Measurements from ENCODE around the gene CES3. TPM values are rescaled to one million over a fixed set of nuclear protein-coding genes. Genes with fewer than 3 reads are reported as not detected.
"Not testable (repeated sequence)": the region's sequence is repeated elsewhere in the genome, so short reads cannot be mapped to it uniquely, and the experiment has no call there.

The CES3 gene
- total RNA-seq, 1 donor from 2014 or later: 0.12 TPM

- no peak for DNase-seq (ENCODE audit: low spot score)
- no peak for TF ChIP-seq CTCF (IDR thresholded peaks at IDR 0.05)
- Mint-ChIP-seq H3K27me3 (ENCODE audit: low read depth) (peaks cover 1% of the 10 kb centered on the region), H3K4me1 (ENCODE audit: low read depth) (no peaks in the 10 kb centered on the region), H3K9me3 (ENCODE audit: low read depth) (no peaks in the 10 kb centered on the region), H3K4me3 (ENCODE audit: unreplicated experiment) (no peak overlapping the region), H3K27ac (ENCODE audit: unreplicated experiment) (no peak overlapping the region), H3K36me3 (ENCODE audit: low read depth) (no peaks in the 10 kb centered on the region)
Observed at GRCh38 chr16:66984892-66985311, 23.8 kb downstream of the CES3 start.

- Mint-ChIP-seq H3K27ac (ENCODE audit: unreplicated experiment) (no peak overlapping the region), H3K4me3 (ENCODE audit: unreplicated experiment) (no peak overlapping the region), H3K4me1 (ENCODE audit: low read depth) (no peaks in the 10 kb centered on the region), H3K9me3 (ENCODE audit: low read depth) (no peaks in the 10 kb centered on the region), H3K27me3 (ENCODE audit: low read depth) (no peaks in the 10 kb centered on the region), H3K36me3 (ENCODE audit: low read depth) (no peaks in the 10 kb centered on the region)
- TF ChIP-seq CTCF (IDR thresholded peaks at IDR 0.05): no peak
- no peak for DNase-seq (ENCODE audit: low spot score)
Observed at GRCh38 chr16:66986559-66986958, 25.5 kb downstream of the CES3 start.

GRCh38 chr16:66988197-66988788 is 27.2 kb downstream of the CES3 start, which contains the start of gene CES4A:
Gene CES4A (plus strand): TSS chr16:66988589. CDS start chr16:66988773, 184 bp downstream.
- H3K36me3 Mint-ChIP-seq (ENCODE audit: low read depth): no peaks in the 10 kb centered on the region
- TF ChIP-seq CTCF (IDR thresholded peaks at IDR 0.05): no peak
- H3K9me3 Mint-ChIP-seq (ENCODE audit: low read depth): no peaks in the 10 kb centered on the region
- H3K4me1 Mint-ChIP-seq (ENCODE audit: low read depth): no peaks in the 10 kb centered on the region
- no peak within 1 kb of the TSS for H3K27ac Mint-ChIP-seq (ENCODE audit: unreplicated experiment)
- DNase-seq (ENCODE audit: low spot score): no peak
- no peak within 1 kb of the TSS for H3K4me3 Mint-ChIP-seq (ENCODE audit: unreplicated experiment)
- no peaks in the 10 kb centered on the region for H3K27me3 Mint-ChIP-seq (ENCODE audit: low read depth)

- peaks cover 5% of the 10 kb centered on the region for H3K4me1 Mint-ChIP-seq (ENCODE audit: low read depth)
- no peaks in the 10 kb centered on the region for H3K36me3 Mint-ChIP-seq (ENCODE audit: low read depth)
- no peaks in the 10 kb centered on the region for H3K27me3 Mint-ChIP-seq (ENCODE audit: low read depth)
Observed at GRCh38 chr16:66991545-66992077, 30.5 kb downstream of the CES3 start.

GRCh38 chr16:66993558-66993957 is 32.5 kb downstream of the CES3 start:
- not testable (repeated sequence) for H3K4me1 Mint-ChIP-seq (ENCODE audit: low read depth); H3K27me3 Mint-ChIP-seq (ENCODE audit: low read depth); DNase-seq (ENCODE audit: low spot score); H3K36me3 Mint-ChIP-seq (ENCODE audit: low read depth); H3K4me3 Mint-ChIP-seq (ENCODE audit: unreplicated experiment); H3K9me3 Mint-ChIP-seq (ENCODE audit: low read depth); H3K27ac Mint-ChIP-seq (ENCODE audit: unreplicated experiment)

More at GRCh38 chr16:66991545-66992077, 30.5 kb downstream of the CES3 start:
- H3K27ac Mint-ChIP-seq (ENCODE audit: unreplicated experiment): no peak overlapping the region
- TF ChIP-seq CTCF (IDR thresholded peaks at IDR 0.05): no peak
- H3K9me3 Mint-ChIP-seq (ENCODE audit: low read depth): no peaks in the 10 kb centered on the region
- no peak overlapping the region for H3K4me3 Mint-ChIP-seq (ENCODE audit: unreplicated experiment)
- DNase-seq (ENCODE audit: low spot score): no peak
